AG10803 (cell line): Measurements from ENCODE around the gene SLC8A2.

Experiments
- DNase-seq: peaks from one replicate; pipeline ENCODE4 v3.0.0; 2010; ENCODE audit warnings: low read depth
- H3K4me3 ChIP-seq: 2 replicates; pipeline ENCODE4 v1.5.1; 2011; ENCODE audit warnings: mild to moderate bottlenecking, low read length, control low read depth
- TF ChIP-seq, protein P1 (sequence below): conservative IDR thresholded peaks from 2 replicates; pipeline ENCODE4 v1.5.1; 2011; ENCODE audit warnings: mild to moderate bottlenecking, low read length, control low read depth, inconsistent platforms

The SLC8A2 gene

DNA sequence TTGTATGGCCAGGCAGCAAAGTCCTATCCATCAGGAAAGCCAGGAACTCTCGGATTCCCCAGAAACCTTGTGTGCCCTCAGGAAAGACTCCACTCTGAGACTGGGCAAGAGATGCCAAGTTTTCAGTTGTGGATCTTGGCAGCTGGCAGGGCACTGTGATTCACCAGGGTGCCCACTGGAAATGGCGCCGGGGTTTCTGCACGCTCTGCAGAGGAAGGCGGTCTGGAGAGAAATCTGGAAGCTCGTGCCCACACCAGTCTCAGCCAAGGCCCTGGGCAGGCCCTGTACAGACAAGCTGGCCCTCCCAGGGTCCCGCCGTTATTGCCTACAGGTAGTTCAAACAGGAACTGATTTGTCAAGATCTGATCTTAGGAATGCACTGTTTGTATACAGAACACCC, 38.3 kb upstream of the SLC8A2 start:
- TF ChIP-seq, protein P1, sequence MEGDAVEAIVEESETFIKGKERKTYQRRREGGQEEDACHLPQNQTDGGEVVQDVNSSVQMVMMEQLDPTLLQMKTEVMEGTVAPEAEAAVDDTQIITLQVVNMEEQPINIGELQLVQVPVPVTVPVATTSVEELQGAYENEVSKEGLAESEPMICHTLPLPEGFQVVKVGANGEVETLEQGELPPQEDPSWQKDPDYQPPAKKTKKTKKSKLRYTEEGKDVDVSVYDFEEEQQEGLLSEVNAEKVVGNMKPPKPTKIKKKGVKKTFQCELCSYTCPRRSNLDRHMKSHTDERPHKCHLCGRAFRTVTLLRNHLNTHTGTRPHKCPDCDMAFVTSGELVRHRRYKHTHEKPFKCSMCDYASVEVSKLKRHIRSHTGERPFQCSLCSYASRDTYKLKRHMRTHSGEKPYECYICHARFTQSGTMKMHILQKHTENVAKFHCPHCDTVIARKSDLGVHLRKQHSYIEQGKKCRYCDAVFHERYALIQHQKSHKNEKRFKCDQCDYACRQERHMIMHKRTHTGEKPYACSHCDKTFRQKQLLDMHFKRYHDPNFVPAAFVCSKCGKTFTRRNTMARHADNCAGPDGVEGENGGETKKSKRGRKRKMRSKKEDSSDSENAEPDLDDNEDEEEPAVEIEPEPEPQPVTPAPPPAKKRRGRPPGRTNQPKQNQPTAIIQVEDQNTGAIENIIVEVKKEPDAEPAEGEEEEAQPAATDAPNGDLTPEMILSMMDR = no peak
- H3K4me3 ChIP-seq = no peak overlapping the region
- no peak for DNase-seq

DNA sequence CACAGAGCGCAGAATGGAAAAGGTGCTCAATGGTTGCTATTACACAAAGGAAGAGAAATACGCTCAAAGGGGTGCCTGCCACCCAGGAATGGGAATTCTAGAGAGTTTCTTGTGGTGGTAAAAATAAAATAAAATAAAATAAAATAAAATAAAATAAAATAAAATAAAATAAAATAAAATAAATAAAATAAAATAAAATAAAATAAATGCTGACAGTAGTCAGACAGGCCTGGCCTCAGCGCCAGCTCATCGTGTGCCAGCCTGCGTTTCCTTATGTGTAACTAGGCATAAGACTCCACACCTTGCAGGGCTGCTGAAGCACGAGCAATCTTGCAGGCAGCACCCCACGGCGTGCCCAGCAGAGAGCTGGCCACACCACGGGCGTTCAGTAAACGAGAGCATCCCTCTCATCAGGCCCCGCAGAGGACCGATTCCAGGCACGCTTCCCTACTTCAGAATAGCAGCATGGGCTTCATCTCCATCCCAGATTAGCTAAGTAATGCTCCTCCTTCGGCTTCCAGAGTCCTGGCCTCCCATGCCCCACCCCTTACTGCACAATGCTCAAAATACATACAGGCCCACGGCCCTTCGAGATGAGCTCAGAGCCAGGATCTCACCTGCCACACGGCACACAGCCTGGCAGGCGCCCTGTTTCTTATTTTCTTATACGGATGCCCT, 37.6 kb upstream of the SLC8A2 start:
- no peak for DNase-seq
- no peak overlapping the region for H3K4me3 ChIP-seq
- TF ChIP-seq, protein P1 = no peak

DNA sequence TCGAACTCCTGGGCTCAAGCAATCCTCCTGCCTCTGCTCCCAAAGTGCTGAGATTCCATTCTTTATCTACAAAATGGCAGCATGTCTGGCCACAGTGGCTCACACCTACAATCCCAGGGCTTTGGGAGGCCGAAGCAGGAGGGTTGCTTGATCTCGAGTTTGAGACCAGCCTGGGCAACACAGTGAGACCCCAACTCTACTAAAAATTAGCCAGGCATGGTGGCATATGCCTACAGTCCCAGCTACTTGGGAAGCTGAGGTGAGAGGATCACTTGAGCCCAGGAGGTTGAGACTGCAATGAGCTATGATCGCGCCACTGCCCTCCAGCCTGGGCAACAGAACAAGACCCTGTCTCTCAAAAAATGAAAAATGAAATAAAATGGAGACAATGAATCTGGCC, 37.0 kb upstream of the SLC8A2 start:
- TF ChIP-seq, protein P1 = no peak
- H3K4me3 ChIP-seq = no peak overlapping the region
- no peak for DNase-seq

DNA sequence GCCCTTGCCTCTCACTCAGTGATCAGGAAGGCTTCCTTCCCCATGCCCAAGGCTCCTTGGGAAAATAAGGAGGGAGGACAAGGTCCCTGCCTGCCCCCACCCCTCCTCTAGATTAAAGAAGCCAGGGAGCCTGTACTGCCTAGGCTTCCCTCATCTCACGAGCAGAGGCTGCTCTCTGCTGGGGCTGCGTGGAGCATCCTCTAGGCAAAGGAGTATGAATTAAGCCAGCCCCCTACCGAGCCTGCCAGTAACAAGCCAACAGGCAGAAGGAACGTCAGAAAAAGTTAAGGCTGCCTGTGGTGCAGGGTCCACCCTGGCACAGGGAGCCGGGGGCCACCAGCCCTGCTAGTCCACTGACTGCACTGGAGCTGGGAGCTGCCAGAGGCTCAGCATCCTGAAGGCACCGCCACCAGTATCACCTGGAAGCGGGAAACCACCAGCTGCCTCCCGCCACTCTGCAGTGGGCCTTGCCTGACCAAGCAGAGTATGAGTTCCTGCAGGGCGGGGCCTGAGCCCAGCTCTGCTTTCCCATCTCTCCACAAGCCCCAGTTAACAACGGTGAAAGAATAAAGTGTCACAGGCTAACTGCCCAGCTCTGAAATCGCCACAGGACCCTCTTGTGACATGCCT, 36.3 kb upstream of the SLC8A2 start:
- TF ChIP-seq, protein P1 = no peak
- DNase-seq = no peak
- no peak overlapping the region for H3K4me3 ChIP-seq

DNA sequence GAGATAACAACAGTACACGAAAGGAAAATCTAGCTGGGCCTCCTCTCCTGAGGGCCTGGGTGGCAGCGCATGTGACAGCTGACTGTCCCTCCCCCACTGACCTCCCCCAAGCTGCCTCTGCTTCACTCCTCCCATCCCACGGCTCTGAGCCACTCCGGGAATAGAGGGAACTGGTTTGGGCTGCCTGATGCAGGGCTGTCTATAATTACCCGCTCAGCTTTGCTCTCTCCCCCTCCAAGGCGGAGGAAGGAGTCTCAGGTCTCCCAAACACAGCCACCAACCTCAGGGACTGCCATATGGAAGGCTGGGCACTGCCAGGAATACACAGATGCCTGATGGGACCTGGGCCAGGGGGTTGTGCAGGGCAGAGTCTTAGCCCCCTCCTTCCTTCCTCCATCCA, 35.3 kb upstream of the SLC8A2 start:
- TF ChIP-seq, protein P1 = no peak
- H3K4me3 ChIP-seq = no peak overlapping the region
- no peak for DNase-seq

DNA sequence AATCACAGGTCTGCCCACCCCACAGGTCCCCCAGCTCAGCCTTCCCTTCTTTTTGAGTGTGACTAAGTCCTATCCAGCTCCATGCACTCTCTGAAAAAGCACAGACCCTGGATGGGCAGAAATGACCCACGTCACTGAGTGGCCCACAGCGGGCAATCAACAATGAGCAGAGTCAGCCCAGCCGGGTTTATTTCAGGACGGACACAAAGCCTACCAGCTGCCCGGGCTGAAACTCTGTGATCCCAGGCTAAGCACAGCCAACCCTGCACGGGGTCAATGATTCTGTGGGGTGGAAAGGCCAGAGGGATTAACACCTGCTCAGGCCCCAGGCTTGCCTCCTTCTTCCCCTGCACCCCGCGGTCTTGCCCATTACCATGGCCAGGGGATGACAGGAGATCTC, 34.8 kb upstream of the SLC8A2 start:
- H3K4me3 ChIP-seq = no peak overlapping the region
- no peak for DNase-seq
- TF ChIP-seq, protein P1 = no peak

DNA sequence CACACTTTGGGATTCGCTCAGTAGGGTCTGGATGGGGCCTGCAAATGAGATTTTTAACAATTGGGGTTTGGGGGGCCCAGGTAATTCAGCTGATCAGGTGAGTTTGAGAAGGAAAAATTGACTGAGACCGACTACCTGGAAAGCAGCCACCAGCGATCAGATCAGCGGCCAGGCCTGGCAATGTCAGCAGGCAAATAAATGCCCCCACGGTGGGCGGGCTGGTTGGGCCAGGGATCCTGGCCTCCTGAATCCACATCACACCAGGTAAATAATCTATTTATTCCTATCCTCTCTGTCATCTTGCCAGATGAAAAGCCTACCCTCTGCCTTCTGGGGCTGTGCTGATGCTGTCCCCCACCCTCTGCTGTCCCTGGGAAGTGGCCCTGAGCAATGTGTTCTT, 33.8 kb upstream of the SLC8A2 start:
- DNase-seq = no peak
- no peak overlapping the region for H3K4me3 ChIP-seq
- TF ChIP-seq, protein P1 = no peak
